ENCODE data around the gene CIRBP. TPM values are rescaled to one million over a fixed set of nuclear protein-coding genes. Genes with fewer than 3 reads are reported as not detected.

CIRBP gene
- total and polyA plus RNA-seq, 2 of the 13 experiments (the other 11 are each of a cell fraction or from before 2014, with no cell fraction given): 133 to 140 TPM

GRCh38 chr19:1266916-1267476 is 2.1 kb upstream of the CIRBP start (continued):
- TF ChIP-seq CERS6 (CRISPR knock-in tag; IDR thresholded peaks at IDR 0.05) (no peak), THAP11 (CRISPR knock-in tag; IDR thresholded peaks at IDR 0.05) (0 out of 2 replicates have a peak, but pooled peaks have one; percentile 12), ZNF331 (CRISPR knock-in tag; IDR thresholded peaks at IDR 0.05) (peak; percentile 37; the same call in 1 of the 2 replicates), ZBTB20 (CRISPR knock-in tag; IDR thresholded peaks at IDR 0.05; ENCODE audit: borderline replicate concordance, low read depth) (0 out of 2 replicates have a peak, but pooled peaks have one; percentile 23), ZKSCAN8 (CRISPR knock-in tag; IDR thresholded peaks at IDR 0.05; ENCODE audit: borderline replicate concordance) (no peak), RAD51 (IDR thresholded peaks at IDR 0.05; ENCODE audit: borderline replicate concordance) (no peak), KLF11 (CRISPR knock-in tag; IDR thresholded peaks at IDR 0.05) (no peak), SOX6 (IDR thresholded peaks at IDR 0.05) (no peak), SOX6 (CRISPR knock-in tag; IDR thresholded peaks at IDR 0.05) (0 out of 2 replicates have a peak, but pooled peaks have one; percentile 22), ZNF563 (CRISPR knock-in tag; IDR thresholded peaks at IDR 0.05) (0 out of 2 replicates have a peak, but pooled peaks have one; percentile 23), RAD21 (CRISPR knock-in tag; IDR thresholded peaks at IDR 0.05) (peak; percentile 98), ZNF281 (CRISPR knock-in tag; IDR thresholded peaks at IDR 0.05; ENCODE audit: borderline replicate concordance) (peak; percentile 40; the same call in 1 of the 2 replicates), USF2 (IDR thresholded peaks at IDR 0.05; ENCODE audit: low read depth, low read length) (no peak), USF2 (CRISPR knock-in tag; IDR thresholded peaks at IDR 0.05; ENCODE audit: borderline replicate concordance) (no peak), GABPB1 (CRISPR knock-in tag; IDR thresholded peaks at IDR 0.05) (no peak; the same call in 1 of the 2 replicates), ZFP36L1 (CRISPR knock-in tag; IDR thresholded peaks at IDR 0.05) (no peak), ETV5 (CRISPR knock-in tag; IDR thresholded peaks at IDR 0.05; ENCODE audit: borderline replicate concordance) (no peak)

Measured in HepG2 (cell line).